Endodermal cell (in vitro differentiated cells): ENCODE results near the gene TRERF1. TPM values are rescaled to one million over a fixed set of nuclear protein-coding genes. Genes with fewer than 3 reads are reported as not detected.

Source experiments
- DNase-seq: peaks from one replicate; pipeline ENCODE4 v3.0.0-alpha.2; 2017
- H3K27ac ChIP-seq: 2 replicates; pipeline ENCODE4 v1.5.1; 2013; ENCODE audit warnings: mild to moderate bottlenecking, low read depth, low read length, moderate library complexity
- H3K27me3 ChIP-seq: 2 replicates; pipeline ENCODE4 v1.6.1; 2013; ENCODE audit warnings: mild to moderate bottlenecking, low read length, moderate library complexity; ENCODE audit not compliant: insufficient read depth, control insufficient read depth, poor library complexity, severe bottlenecking
- H3K36me3 ChIP-seq: 2 replicates; pipeline ENCODE4 v1.7.0; 2013; ENCODE audit warnings: mild to moderate bottlenecking, low read length, moderate library complexity; ENCODE audit not compliant: control insufficient read depth, insufficient read depth
- H3K4me1 ChIP-seq: one replicate; pipeline ENCODE4 v1.7.0; 2013; ENCODE audit warnings: low read length; ENCODE audit not compliant: control insufficient read depth, insufficient read depth
- H3K4me3 ChIP-seq: 2 replicates; pipeline ENCODE4 v1.5.1; 2013; ENCODE audit warnings: mild to moderate bottlenecking, low read length, moderate library complexity
- H3K9ac ChIP-seq: 2 replicates; pipeline ENCODE4 v1.6.1; 2013; ENCODE audit warnings: mild to moderate bottlenecking, low read length, moderate library complexity; ENCODE audit not compliant: poor library complexity, severe bottlenecking; ENCODE audit errors: extremely low read depth
- H3K9me3 ChIP-seq: 2 replicates; pipeline ENCODE4 v1.6.1; 2013; ENCODE audit warnings: mild to moderate bottlenecking, low read length, moderate library complexity; ENCODE audit not compliant: control insufficient read depth
- H3K27ac Mint-ChIP-seq: 2 replicates; pipeline ENCODE4 v1.8.0; 2020; ENCODE audit warnings: mixed read lengths
- H3K27me3 Mint-ChIP-seq: 2 replicates; pipeline ENCODE4 v1.8.0; 2021; ENCODE audit warnings: mild to moderate bottlenecking, mixed read lengths; ENCODE audit not compliant: insufficient read depth
- H3K36me3 Mint-ChIP-seq: 2 replicates; pipeline ENCODE4 v1.8.0; 2020; ENCODE audit warnings: low read depth, mixed read lengths
- H3K4me1 Mint-ChIP-seq: 2 replicates; pipeline ENCODE4 v1.8.0; 2020; ENCODE audit warnings: mixed read lengths
- H3K4me3 Mint-ChIP-seq: 2 replicates; pipeline ENCODE4 v1.8.0; 2020; ENCODE audit warnings: mild to moderate bottlenecking, moderate library complexity, mixed read lengths
- H3K9me3 Mint-ChIP-seq: 2 replicates; pipeline ENCODE4 v1.8.0; 2020; ENCODE audit warnings: mild to moderate bottlenecking, mixed read lengths
- WGBS, 2 experiments: methylation state at CpG; one replicate each; pipeline versions ENCODE4 v1.1.5 to v1.1.7; 2013; ENCODE audit warnings: missing lambda C conversion rate in 2 of 2, mixed read lengths in 1 of 2; ENCODE audit not compliant: insufficient coverage in 1 of 2, insufficient read length in 1 of 2; 5-methylcytosine and 5-hydroxymethylcytosine counted together
- total RNA-seq, 2 donors: library from RNA; stranded (reverse); fragmentation: NEBNext Ultra II Directional in 1 of 2; extraction: Animal tissue kit (Norgen Biotek cat#: 25700) in 1 of 2; gene quantifications; 2 replicates in 1 of 2; 3 replicates in 1 of 2; pipeline ENCODE4 v1.2.1, GENCODE V29; 2021
- TF ChIP-seq, protein P1 (sequence below): fragments of 200-600 bp; sonication (generic); conservative IDR thresholded peaks from 2 replicates; pipeline ENCODE4 v1.5.0; 2021; ENCODE audit warnings: antibody characterized with exemption, mild to moderate bottlenecking

The TRERF1 gene
- total RNA-seq, 2 donors from 2014 or later, result 4.7 to 5.3 TPM

GRCh38 chr6:42224222-42225028, 227.3 kb downstream of the TRERF1 start:
- Histone ChIP-seq H3K36me3 (no peaks in the 10 kb centered on the region), H3K4me1 (peaks cover 9% of the 10 kb centered on the region), H3K9me3 (no peaks in the 10 kb centered on the region), H3K27me3 (no peaks in the 10 kb centered on the region), H3K4me3 (no peak overlapping the region), H3K27ac (no peak overlapping the region), H3K9ac (no peak overlapping the region)
- WGBS, 2 experiments, result 91 to 95% methylated on average over 11 to 12 of the region's 12 CpGs
- H3K36me3 Mint-ChIP-seq, result no peaks in the 10 kb centered on the region
- peaks cover 9% of the 10 kb centered on the region for H3K4me1 Mint-ChIP-seq
- H3K4me3 Mint-ChIP-seq, result no peak overlapping the region
- DNase-seq, result no peak
- H3K27me3 Mint-ChIP-seq, result no peaks in the 10 kb centered on the region
- no peaks in the 10 kb centered on the region for H3K9me3 Mint-ChIP-seq
- TF ChIP-seq, protein P1, sequence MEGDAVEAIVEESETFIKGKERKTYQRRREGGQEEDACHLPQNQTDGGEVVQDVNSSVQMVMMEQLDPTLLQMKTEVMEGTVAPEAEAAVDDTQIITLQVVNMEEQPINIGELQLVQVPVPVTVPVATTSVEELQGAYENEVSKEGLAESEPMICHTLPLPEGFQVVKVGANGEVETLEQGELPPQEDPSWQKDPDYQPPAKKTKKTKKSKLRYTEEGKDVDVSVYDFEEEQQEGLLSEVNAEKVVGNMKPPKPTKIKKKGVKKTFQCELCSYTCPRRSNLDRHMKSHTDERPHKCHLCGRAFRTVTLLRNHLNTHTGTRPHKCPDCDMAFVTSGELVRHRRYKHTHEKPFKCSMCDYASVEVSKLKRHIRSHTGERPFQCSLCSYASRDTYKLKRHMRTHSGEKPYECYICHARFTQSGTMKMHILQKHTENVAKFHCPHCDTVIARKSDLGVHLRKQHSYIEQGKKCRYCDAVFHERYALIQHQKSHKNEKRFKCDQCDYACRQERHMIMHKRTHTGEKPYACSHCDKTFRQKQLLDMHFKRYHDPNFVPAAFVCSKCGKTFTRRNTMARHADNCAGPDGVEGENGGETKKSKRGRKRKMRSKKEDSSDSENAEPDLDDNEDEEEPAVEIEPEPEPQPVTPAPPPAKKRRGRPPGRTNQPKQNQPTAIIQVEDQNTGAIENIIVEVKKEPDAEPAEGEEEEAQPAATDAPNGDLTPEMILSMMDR, result no peak
- no peak overlapping the region for H3K27ac Mint-ChIP-seq

- Mint-ChIP-seq H3K4me1 (peaks cover 9% of the 10 kb centered on the region), H3K4me3 (no peak overlapping the region), H3K36me3 (no peaks in the 10 kb centered on the region), H3K9me3 (no peaks in the 10 kb centered on the region), H3K27me3 (no peaks in the 10 kb centered on the region), H3K27ac (no peak overlapping the region)
- Histone ChIP-seq H3K27ac (no peak overlapping the region), H3K36me3 (no peaks in the 10 kb centered on the region), H3K4me3 (no peak overlapping the region), H3K4me1 (peaks cover 9% of the 10 kb centered on the region), H3K9me3 (no peaks in the 10 kb centered on the region), H3K27me3 (no peaks in the 10 kb centered on the region), H3K9ac (no peak overlapping the region)
- 93 to 100% methylated on average over 1 to 5 of the region's 7 CpGs for WGBS, 2 experiments
- no peak for DNase-seq
- TF ChIP-seq, protein P1, result no peak
Observed at GRCh38 chr6:42222448-42222847, 229.3 kb downstream of the TRERF1 start.

DNA sequence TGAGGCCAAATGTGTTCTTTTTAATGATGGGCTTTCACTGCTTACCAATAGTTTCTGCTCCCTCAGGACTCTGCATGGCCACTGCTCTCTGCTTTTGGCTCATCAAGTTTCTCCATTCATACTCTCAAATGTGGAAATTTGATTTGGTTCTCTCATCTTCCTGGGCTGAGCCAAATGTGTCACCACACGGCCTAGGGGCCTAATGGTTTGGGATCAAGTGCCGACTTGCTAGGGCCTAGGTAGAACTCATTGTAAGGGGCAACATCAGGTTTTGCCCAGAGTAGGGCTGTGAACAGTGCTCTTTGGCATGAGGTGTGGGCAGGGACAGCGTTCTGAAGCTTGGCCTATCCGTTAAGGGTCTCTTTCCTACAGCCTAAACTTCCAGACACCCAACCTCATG, 230.2 kb downstream of the TRERF1 start:
- Histone ChIP-seq H3K4me1 (peaks cover under 1% of the 10 kb centered on the region), H3K27ac (no peak overlapping the region), H3K36me3 (no peaks in the 10 kb centered on the region), H3K9ac (no peak overlapping the region), H3K4me3 (no peak overlapping the region), H3K9me3 (no peaks in the 10 kb centered on the region), H3K27me3 (no peaks in the 10 kb centered on the region)
- Mint-ChIP-seq H3K4me1 (peaks cover 7% of the 10 kb centered on the region), H3K4me3 (no peak overlapping the region), H3K9me3 (no peaks in the 10 kb centered on the region), H3K36me3 (no peaks in the 10 kb centered on the region), H3K27me3 (no peaks in the 10 kb centered on the region), H3K27ac (no peak overlapping the region)
- TF ChIP-seq, protein P1, result no peak
- no peak for DNase-seq
- 79 to 100% methylated on average over 2 to 4 of the region's 4 CpGs for WGBS, 2 experiments
